Stimulated activated effector memory CD8-positive, alpha-beta T cell treated with anti-CD3 and anti-CD28 coated beads, Interleukin-12 subunit alpha, Interleukin-12 subunit beta, amount 100 ng/mL, for 72 hours (primary cell): ENCODE measurements around the gene TBC1D17.
A peak's percentile ranks its signal among the peaks of the same experiment; 100 is the strongest.

Source experiments
- ATAC-seq: fragments of 150-1000 bp; cut with Tn5 transposase; 2 replicates; pipeline ENCODE4 v1.10.0; 2021
- DNase-seq, 2 donors: peaks; one replicate each; pipeline ENCODE4 v3.0.0; 2021 to 2022; ENCODE audit warnings: low spot score in 2 of 2
- H3K27ac Mint-ChIP-seq: one replicate; pipeline ENCODE4 v1.8.0; 2022; ENCODE audit warnings: mild to moderate bottlenecking, mixed read lengths
- H3K36me3 Mint-ChIP-seq: one replicate; pipeline ENCODE4 v1.8.0; 2022; ENCODE audit warnings: mild to moderate bottlenecking, mixed read lengths
- H3K4me1 Mint-ChIP-seq: one replicate; pipeline ENCODE4 v1.8.0; 2022; ENCODE audit warnings: mixed read lengths
- H3K4me3 Mint-ChIP-seq: one replicate; pipeline ENCODE4 v1.8.0; 2022; ENCODE audit warnings: mild to moderate bottlenecking, mixed read lengths
- H3K9me3 Mint-ChIP-seq: one replicate; pipeline ENCODE4 v1.8.0; 2022; ENCODE audit warnings: mixed read lengths

Gene TBC1D17

GRCh38 chr19:49863254-49863934, 14.1 kb upstream of the TBC1D17 start:
- DNase-seq (no peak), ATAC-seq (no peak)
- H3K4me3 Mint-ChIP-seq: no peak overlapping the region
- peak overlapping the region; percentile 67 for H3K27ac Mint-ChIP-seq
- no peaks in the 10 kb centered on the region for H3K9me3 Mint-ChIP-seq
- H3K4me1 Mint-ChIP-seq: peaks cover 6% of the 10 kb centered on the region
- peaks cover 97% of the 10 kb centered on the region for H3K36me3 Mint-ChIP-seq

- peaks cover 93% of the 10 kb centered on the region for H3K36me3 Mint-ChIP-seq
- no peak overlapping the region for H3K4me3 Mint-ChIP-seq
- no peak for DNase-seq
- peaks cover 6% of the 10 kb centered on the region for H3K4me1 Mint-ChIP-seq
- H3K27ac Mint-ChIP-seq: peak overlapping the region; percentile 67
- ATAC-seq: no peak
- no peaks in the 10 kb centered on the region for H3K9me3 Mint-ChIP-seq
Measured at GRCh38 chr19:49863935-49864320, 13.6 kb upstream of the TBC1D17 start.

- Mint-ChIP-seq H3K4me1 (peaks cover 6% of the 10 kb centered on the region), H3K36me3 (peaks cover 83% of the 10 kb centered on the region), H3K4me3 (no peak overlapping the region)
Measured at GRCh38 chr19:49864890-49865289, 12.6 kb upstream of the TBC1D17 start.

GRCh38 chr19:49866933-49867782, 10.3 kb upstream of the TBC1D17 start, which contains the start of gene PNKP:
Gene PNKP (minus strand): TSS chr19:49867576. CDS start chr19:49867204, 372 bp downstream.
- H3K9me3 Mint-ChIP-seq: no peaks in the 10 kb centered on the region
- no peak within 1 kb of the TSS for H3K27ac Mint-ChIP-seq
- peaks cover 67% of the 10 kb centered on the region for H3K36me3 Mint-ChIP-seq
- H3K4me3 Mint-ChIP-seq: no peak within 1 kb of the TSS
- DNase-seq (peak; percentile 90 to 96), ATAC-seq (peak; percentile 69)
- H3K4me1 Mint-ChIP-seq: peaks cover 25% of the 10 kb centered on the region

More at GRCh38 chr19:49864890-49865289, 12.6 kb upstream of the TBC1D17 start:
- H3K27ac Mint-ChIP-seq: peak overlapping the region; percentile 48
- ATAC-seq: no peak
- no peaks in the 10 kb centered on the region for H3K9me3 Mint-ChIP-seq
- no peak for DNase-seq

- Mint-ChIP-seq H3K27ac (no peak overlapping the region), H3K4me3 (no peak overlapping the region), H3K9me3 (no peaks in the 10 kb centered on the region), H3K4me1 (peaks cover 27% of the 10 kb centered on the region), H3K36me3 (peaks cover 58% of the 10 kb centered on the region)
- DNase-seq: no peak
- peak; percentile 3 for ATAC-seq
Measured at GRCh38 chr19:49869009-49869483, 8.5 kb upstream of the TBC1D17 start.

- H3K4me3 Mint-ChIP-seq: no peak overlapping the region
Measured at GRCh38 chr19:49869484-49870308, 7.8 kb upstream of the TBC1D17 start.

GRCh38 chr19:49870309-49870901, 7.1 kb upstream of the TBC1D17 start:
- H3K4me1 Mint-ChIP-seq: peaks cover 41% of the 10 kb centered on the region
- H3K9me3 Mint-ChIP-seq: no peaks in the 10 kb centered on the region
- H3K4me3 Mint-ChIP-seq: no peak overlapping the region
- peaks cover 44% of the 10 kb centered on the region for H3K36me3 Mint-ChIP-seq
- DNase-seq (no peak), ATAC-seq (no peak)
- no peak overlapping the region for H3K27ac Mint-ChIP-seq

More at GRCh38 chr19:49869484-49870308, 7.8 kb upstream of the TBC1D17 start:
- Mint-ChIP-seq H3K9me3 (no peaks in the 10 kb centered on the region), H3K27ac (no peak overlapping the region), H3K36me3 (peaks cover 51% of the 10 kb centered on the region), H3K4me1 (peaks cover 34% of the 10 kb centered on the region)
- DNase-seq (peak; percentile 82 to 96), ATAC-seq (peak; percentile 84)

GRCh38 chr19:49871349-49871985, 6.0 kb upstream of the TBC1D17 start:
- Mint-ChIP-seq H3K4me1 (peaks cover 47% of the 10 kb centered on the region), H3K4me3 (peak overlapping the region; percentile 27), H3K9me3 (no peaks in the 10 kb centered on the region), H3K27ac (peak overlapping the region; percentile 83), H3K36me3 (peaks cover 34% of the 10 kb centered on the region)
- ATAC-seq (no peak), DNase-seq (no peak)

GRCh38 chr19:49872245-49873128, 5.0 kb upstream of the TBC1D17 start:
- DNase-seq: no peak
- Mint-ChIP-seq H3K36me3 (peaks cover 23% of the 10 kb centered on the region), H3K4me1 (peaks cover 47% of the 10 kb centered on the region), H3K27ac (peak overlapping the region; percentile 83), H3K4me3 (peak overlapping the region; percentile 27), H3K9me3 (no peaks in the 10 kb centered on the region)
- ATAC-seq: no peak

GRCh38 chr19:49873129-49873521, 4.4 kb upstream of the TBC1D17 start:
- DNase-seq (no peak), ATAC-seq (no peak)
- no peak overlapping the region for H3K27ac Mint-ChIP-seq
- peaks cover 51% of the 10 kb centered on the region for H3K4me1 Mint-ChIP-seq
- H3K36me3 Mint-ChIP-seq: peaks cover 17% of the 10 kb centered on the region
- no peak overlapping the region for H3K4me3 Mint-ChIP-seq
- H3K9me3 Mint-ChIP-seq: no peaks in the 10 kb centered on the region

GRCh38 chr19:49873834-49874233, 3.7 kb upstream of the TBC1D17 start:
- peak overlapping the region; percentile 56 for H3K27ac Mint-ChIP-seq
- no peak for ATAC-seq
- no peak overlapping the region for H3K4me3 Mint-ChIP-seq

GRCh38 chr19:49874503-49875157, 2.9 kb upstream of the TBC1D17 start:
- no peak overlapping the region for H3K4me3 Mint-ChIP-seq
- H3K9me3 Mint-ChIP-seq: no peaks in the 10 kb centered on the region
- DNase-seq (no peak), ATAC-seq (no peak)
- peak overlapping the region; percentile 56 for H3K27ac Mint-ChIP-seq
- peaks cover 66% of the 10 kb centered on the region for H3K4me1 Mint-ChIP-seq
- H3K36me3 Mint-ChIP-seq: peaks cover 14% of the 10 kb centered on the region

More at GRCh38 chr19:49873834-49874233, 3.7 kb upstream of the TBC1D17 start:
- Mint-ChIP-seq H3K9me3 (no peaks in the 10 kb centered on the region), H3K4me1 (peaks cover 58% of the 10 kb centered on the region), H3K36me3 (peaks cover 14% of the 10 kb centered on the region)
- DNase-seq: no peak

GRCh38 chr19:49875177-49875576, 2.3 kb upstream of the TBC1D17 start:
- H3K4me1 Mint-ChIP-seq: peaks cover 65% of the 10 kb centered on the region
- no peak for DNase-seq
- no peak for ATAC-seq
- no peak overlapping the region for H3K27ac Mint-ChIP-seq
- no peak overlapping the region for H3K4me3 Mint-ChIP-seq
- no peaks in the 10 kb centered on the region for H3K9me3 Mint-ChIP-seq
- peaks cover 14% of the 10 kb centered on the region for H3K36me3 Mint-ChIP-seq
